GM12864 (cell line): ENCODE results near the gene FGR.
"Not testable (repeated sequence)": the region's sequence is repeated elsewhere in the genome, so short reads cannot be mapped to it uniquely, and the experiment has no call there.

Experiments
- DNase-seq: peaks from one replicate; pipeline ENCODE4 v3.0.0-alpha.2; 2011; ENCODE audit warnings: low read depth
- H3K4me3 ChIP-seq: 2 replicates; pipeline ENCODE4 v1.5.1; 2011; ENCODE audit warnings: mild to moderate bottlenecking, low read depth, low read length, control low read depth
- CTCF ChIP-seq: IDR thresholded peaks from 2 replicates; pipeline ENCODE4 v1.5.1; 2011; ENCODE audit warnings: low read depth, mild to moderate bottlenecking, moderate library complexity, low read length, control low read depth, inconsistent platforms; ENCODE audit errors: missing control alignments

FGR gene

DNA sequence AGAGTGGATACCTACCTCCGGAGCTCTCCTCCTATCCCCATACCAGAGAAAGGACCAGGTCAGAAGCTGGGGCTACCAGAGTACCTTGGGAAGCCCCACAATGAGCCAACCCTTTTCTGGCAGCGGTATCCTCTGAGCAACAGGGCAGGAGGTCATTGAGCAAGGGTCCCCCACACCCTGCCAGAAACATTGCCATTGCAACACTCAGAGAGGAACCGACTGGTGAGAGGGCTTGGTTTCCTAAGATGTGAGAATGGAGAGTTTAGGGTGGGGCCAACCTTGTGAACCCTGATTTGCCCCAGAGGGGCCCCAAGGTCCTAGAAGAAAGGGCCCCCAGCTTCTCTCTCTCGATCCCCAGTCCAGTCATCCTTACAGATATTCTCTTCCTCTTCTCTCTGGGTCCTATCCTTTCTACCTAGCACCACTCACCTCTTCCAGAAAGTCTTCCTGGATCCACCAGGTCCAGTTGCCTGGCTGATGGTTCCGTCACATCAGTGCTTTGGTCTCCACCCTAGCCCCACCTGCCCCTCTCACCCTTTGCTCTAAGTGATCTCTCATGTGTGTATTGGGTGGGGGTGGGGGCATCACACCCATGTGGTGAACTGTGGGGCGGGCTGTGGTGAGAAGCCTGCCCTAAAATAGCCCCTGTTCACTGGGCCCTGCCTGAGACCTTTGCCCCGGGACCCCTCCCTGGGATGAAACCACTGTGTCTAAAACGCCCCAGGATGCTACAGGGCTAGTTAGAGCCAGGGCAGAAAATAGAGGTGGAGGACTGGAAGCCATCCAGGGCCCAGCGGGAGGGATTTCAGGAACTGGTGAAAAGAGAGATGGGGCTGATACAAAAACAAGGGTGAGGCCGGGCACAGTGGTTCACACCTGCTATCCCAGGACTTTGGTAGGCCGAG is 8.7 kb downstream of the FGR start:
- no peak for DNase-seq
- peak overlapping the region; percentile 8; the same call in 1 of the 2 replicates for H3K4me3 ChIP-seq
- TF ChIP-seq CTCF: no peak

- H3K4me3 ChIP-seq: no peak overlapping the region
- TF ChIP-seq CTCF: no peak
- no peak for DNase-seq
Observed at GRCh38 chr1:27624467-27625178, 10.4 kb downstream of the FGR start.

DNA sequence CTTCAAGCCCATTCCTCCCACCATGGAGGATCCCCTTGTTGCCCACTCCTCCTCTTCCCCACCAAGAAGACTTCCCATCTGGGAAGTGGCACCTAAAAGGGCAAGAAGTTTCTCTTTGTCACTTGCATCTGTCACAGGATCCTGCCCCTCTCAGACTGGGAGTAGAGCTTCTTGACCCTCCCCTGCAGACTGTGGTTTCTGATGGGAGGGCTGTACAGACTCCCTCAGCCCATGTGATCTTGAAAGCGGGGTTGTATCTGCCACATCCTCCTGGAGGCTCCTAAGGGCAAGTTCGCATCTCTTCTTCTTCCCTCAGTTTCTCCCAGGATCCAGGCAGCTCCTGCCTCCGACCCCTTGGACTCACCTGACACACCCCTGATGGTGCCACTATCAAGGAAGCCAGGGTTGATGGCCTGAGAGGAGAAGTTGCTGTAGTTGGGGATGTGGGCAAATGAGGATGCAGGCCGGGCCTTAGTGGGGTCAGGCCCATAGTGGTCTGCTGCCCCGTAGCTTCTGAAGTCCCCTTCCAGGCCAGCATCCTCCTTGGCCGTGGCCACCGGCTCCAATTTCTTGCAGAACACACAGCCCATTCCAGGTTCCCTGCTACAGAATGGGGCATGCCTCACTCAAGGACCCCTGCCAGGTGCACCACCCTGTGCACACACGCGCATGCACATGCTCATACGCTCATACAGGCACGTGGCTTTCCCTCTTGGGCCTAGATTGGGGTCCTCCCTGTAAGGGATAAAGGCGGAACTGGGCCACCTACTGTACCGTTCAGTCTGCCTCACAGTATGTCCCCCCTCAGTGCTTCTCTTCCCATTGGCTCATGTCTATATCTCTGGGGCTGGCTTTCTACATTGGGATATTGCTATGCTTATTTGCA is 11.4 kb downstream of the FGR start:
- DNase-seq: no peak
- no peak for TF ChIP-seq CTCF
- H3K4me3 ChIP-seq: no peak overlapping the region

- no peak for TF ChIP-seq CTCF
- H3K4me3 ChIP-seq: no peak overlapping the region
- DNase-seq: no peak
Observed at GRCh38 chr1:27622828-27623227, 12.2 kb downstream of the FGR start.

DNA sequence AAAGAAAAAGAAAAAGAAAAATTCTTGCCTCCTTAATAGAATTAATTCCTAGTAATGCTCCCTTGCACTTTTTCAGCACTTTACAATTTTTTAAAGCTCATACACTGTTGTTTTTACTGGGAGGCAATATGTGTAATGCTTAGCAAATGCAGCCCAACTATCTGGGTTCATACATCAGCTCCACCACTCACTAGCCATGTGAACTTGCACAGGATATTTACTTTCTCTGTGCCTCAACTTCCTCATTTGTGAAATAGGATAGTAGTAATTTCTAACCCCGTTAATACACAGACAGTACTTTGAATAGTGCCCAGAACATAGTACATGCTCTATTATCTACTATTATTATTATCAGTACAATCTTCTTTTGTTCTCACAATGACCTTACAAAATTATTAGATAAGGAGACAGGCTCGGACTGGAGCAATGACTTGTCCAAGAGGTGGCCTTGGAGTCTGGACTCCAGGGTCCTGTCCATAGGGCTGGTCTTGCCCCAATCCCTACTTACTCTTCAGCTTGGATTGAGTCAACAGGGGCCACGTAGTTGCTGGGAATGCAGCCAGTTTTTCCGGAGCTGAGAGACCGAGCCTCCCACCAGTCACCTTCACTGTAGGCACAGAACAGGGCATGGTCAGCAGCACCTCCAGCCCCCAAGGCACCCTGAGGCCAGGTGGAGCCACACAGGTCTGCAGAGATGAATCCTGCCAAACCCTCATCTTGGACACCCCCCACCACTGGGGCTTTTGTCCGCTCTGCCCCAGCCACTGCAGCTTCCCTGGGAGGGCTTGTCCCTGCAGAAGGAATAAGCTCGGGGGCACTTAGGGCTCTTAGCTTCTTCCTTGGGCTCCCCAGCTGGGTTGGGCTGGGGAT is 13.7 kb downstream of the FGR start:
- no peak overlapping the region for H3K4me3 ChIP-seq
- DNase-seq: no peak
- TF ChIP-seq CTCF: no peak

GRCh38 chr1:27619782-27620438 is 15.1 kb downstream of the FGR start:
- not testable (repeated sequence) for DNase-seq, H3K4me3 ChIP-seq
